ENCODE measurements around the gene WRAP73.

- TF ChIP-seq, protein P1, sequence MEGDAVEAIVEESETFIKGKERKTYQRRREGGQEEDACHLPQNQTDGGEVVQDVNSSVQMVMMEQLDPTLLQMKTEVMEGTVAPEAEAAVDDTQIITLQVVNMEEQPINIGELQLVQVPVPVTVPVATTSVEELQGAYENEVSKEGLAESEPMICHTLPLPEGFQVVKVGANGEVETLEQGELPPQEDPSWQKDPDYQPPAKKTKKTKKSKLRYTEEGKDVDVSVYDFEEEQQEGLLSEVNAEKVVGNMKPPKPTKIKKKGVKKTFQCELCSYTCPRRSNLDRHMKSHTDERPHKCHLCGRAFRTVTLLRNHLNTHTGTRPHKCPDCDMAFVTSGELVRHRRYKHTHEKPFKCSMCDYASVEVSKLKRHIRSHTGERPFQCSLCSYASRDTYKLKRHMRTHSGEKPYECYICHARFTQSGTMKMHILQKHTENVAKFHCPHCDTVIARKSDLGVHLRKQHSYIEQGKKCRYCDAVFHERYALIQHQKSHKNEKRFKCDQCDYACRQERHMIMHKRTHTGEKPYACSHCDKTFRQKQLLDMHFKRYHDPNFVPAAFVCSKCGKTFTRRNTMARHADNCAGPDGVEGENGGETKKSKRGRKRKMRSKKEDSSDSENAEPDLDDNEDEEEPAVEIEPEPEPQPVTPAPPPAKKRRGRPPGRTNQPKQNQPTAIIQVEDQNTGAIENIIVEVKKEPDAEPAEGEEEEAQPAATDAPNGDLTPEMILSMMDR (IDR thresholded peaks at IDR 0.05): no peak
- TF ChIP-seq POLR2AphosphoS5 (IDR thresholded peaks at IDR 0.05) (no peak), POLR2A (IDR thresholded peaks at IDR 0.05) (no peak)
Measured at GRCh38 chr1:3697104-3697503, 47.2 kb upstream of the WRAP73 start.
